HG03135 (cell line): ENCODE data around the gene PRDX1.
"Not testable (repeated sequence)": the region's sequence is repeated elsewhere in the genome, so short reads cannot be mapped to it uniquely, and the experiment has no call there.

Source experiments
- ATAC-seq: cut with Tn5 transposase; IDR thresholded peaks from one replicate; pipeline ENCODE4 v1.9.1; 2021; ENCODE audit warnings: mild to moderate bottlenecking, moderate library complexity; ENCODE audit not compliant: unreplicated experiment

PRDX1 gene

DNA sequence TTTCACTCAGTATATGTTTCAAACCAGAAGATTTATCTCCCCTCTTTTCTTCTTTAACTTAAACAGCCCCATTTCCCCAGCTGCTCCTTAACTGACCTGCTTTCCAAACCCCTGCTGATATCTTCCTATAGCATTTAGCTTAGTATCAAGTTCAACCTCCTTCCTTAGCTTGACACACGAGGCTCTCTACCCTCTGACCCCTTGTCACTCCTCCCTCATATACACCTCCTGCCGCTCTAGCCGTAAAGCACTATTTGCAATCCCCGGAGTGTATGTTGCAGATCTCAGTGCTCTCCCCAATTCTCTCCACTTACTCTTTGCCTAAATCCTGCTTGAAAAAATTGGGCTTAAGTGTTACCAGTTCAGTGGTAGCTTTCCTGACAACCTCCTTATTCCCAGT is 15.2 kb upstream of the PRDX1 start:
- no peak for ATAC-seq

DNA sequence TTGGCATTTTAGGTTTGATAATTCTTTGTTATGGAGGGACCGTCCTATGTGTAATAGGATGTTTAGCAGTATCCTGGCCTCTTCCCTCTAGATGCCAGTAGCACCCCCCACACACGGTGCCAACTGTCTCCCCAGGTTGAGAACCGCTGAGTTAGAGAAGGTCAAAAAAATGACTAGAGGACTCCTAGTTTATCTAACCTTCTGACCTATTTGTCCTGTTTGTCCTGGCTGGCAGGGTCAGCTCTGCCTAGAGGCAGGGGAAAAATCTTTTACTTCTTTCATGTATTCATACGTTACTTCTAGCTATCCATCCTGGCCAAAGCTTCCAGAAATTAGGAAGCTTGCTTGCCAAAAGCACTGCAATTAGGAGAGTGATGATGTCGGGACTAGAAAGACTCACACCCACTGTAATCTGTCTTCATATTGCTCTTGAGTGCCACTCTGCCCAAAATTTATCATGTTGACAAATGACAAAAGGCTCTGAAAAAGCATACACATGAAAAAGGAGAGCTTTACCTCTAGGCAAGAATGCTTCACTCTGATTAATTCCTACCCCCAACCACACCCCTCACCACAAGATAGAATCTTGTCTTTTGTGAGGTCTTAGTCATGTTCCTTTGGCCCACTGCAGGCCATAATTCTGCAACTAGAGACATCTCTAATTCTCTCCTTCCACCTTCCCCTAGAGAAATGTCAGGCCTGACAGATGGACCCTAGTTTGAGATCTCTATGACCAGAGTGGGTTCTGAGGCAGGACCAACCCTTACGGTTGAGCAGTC is 14.5 kb upstream of the PRDX1 start:
- ATAC-seq, result no peak

DNA sequence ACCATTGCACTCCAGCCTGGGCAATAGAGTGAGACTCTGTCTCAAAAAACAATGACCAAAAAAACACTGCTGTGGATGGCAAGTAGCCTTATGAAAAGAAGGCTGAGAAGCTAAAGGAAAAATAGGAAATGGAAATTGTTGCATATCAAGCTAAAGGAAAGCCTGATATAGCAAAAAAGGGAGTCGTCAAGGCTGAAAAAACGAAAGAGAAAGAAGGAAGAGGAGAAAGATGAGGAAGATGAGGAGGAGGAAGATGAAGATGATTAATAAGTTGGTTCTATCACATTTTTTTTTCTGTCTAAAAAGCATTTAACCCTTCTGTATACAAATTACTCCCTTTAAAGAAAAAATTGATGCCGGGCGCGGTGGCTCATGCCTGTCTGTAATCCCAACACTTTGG is 10.2 kb upstream of the PRDX1 start:
- no peak for ATAC-seq

DNA sequence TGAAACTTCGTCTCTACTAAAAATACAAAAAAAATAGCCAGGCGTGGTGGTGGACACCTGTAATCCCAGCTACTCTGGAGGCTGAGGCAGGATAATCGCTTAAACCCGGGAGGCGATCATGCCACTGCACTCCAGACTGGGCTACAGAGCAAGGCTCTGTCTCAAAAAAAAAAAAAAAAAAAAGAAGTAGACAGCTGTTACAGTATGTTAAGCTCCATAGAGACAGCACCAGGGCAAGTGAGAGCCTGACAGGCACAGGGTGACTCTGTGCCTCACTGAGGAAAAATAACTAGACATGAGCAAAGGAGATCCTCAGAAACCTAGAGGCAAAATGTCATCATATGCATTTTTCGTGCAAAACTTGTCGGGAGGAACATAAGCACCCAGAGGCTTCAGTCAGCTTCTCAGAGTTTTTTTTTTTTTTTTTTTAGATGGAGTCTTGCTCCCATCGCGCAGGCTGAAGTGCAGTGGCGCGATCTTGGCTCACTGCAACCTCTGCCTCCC is 9.0 kb upstream of the PRDX1 start:
- ATAC-seq, result no peak

DNA sequence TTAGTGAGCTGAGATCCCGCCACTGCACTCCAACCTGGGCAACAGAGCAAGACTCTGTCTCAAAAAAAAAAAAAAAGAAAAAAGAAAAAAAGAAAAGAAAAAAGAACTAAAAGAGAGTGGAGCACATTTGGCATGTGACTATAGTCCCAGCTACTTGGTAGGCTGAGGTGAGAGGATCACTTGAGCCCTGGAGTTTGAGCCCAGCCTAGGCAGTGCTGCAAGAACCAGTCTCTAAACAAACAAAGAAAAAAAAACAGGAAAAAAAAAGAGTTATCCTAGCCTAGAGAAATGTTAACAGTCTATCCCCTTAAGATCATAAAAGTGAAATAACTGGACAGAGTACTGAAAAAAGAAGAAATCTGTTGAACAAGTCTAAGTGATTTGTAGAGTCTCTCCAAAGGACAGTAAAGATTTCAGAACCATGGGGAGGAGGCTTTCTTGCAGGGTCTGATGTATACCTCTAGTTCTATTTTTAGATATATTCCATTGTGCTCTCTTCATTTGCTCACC is 4.5 kb upstream of the PRDX1 start:
- no peak for ATAC-seq

DNA sequence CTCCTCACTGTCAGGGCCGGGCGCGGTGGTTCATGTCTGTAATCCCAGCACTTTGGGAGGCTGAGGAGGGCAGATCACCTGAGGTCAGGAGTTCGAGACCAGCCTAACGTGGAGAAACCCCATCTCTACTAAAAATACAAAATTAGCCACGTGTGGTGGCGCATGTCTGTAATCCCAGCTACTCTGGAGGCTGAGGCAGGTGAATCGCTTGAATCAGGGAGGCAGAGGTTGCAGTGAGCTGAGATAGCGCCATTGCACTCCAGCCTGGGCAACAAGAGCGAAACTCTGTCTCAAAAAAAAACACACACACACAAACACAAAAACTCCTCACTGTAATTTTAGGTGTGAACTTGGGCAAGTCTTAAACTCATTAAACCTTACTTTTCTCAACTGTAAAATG is 2.3 kb upstream of the PRDX1 start:
- not testable (repeated sequence) for ATAC-seq

DNA sequence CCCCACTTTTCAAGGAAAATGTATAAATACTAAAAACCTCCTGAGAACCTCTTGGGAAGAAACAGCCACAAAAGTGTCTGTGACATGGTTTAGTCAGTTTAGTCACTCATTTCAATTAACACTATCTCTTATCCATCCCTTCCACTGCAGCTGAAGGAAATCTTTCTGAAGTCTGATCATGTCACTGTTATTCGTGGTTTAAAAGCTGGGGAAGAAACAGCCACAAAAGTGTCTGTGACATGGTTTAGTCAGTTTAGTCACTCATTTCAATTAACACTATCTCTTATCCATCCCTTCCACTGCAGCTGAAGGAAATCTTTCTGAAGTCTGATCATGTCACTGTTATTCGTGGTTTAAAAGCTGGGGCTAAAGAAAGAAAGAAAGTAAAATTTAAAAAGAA is 1.8 kb upstream of the PRDX1 start:
- not testable (repeated sequence) for ATAC-seq

DNA sequence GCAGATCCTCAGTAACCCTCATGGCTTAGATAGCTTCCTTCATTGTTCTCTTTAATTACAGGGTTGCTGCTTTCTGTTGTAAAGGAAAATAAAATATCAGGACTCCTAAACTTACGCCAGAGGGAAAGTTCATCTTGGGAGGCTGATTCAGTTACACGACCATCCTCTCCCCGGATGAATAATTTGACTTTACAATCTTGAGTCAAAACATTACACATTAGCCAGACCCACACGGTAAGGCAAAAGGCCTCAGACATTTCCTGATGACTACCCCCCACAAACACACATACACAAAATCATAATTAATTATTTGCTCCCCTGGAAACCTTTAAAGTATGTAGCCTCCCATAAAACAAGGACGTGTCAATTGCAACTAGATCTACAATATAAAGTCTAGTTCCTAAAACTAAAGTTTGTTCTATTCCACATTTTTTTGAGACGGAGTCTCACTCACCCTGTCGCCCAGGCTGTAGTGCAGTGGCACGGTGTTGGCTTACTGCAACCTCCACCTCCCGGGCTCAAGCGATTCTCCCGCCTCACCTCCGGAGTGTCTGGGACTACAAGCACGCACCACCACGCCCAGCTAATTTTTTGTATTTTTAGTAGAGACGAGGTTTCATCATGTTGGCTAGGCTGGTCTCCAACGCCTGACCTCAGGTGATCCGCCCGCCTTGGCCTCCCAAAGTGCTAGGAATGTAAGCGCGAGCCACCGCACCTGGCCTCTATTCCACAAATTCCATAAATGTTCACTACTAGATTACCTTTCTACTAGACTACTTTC is 830 bp upstream of the PRDX1 start:
- no peak for ATAC-seq

DNA sequence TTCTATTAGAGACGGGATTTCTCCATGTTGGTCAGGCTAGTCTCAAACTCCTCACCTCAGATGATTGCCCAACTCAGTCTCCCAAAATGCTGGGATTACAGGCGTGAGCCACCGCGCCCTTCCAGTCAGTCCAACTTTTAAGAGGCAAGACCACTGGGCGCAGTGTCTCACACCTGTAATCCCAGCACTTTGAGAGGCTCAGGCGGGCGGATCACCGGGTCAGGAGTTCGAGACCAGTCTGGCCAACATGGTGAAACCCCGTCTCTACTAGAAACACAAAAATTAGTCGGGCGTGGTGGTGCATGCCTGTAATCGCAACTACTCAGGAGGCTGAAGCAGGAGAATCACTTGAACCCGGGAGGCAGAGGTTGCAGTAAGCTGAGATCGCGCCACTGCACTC is 1.9 kb downstream of the PRDX1 start:
- not testable (repeated sequence) for ATAC-seq

DNA sequence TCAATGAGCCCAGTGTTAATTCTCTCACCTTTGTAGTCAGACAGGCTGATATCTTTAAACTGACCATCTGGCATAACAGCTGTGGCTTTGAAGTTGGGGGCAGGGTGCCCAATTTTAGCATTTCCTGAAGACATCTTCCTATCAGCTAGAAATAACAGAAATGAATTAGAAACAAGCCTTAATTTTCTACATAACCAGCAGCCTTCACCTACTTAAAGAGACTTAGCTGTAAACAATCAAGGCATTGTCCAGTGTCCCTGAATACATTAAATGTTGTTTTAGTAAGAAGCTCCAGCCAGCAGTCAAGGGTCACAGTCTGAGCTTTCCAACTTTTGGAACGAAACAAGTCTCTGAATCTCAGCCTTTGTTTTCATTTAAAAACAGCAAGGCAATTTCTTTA is 2.8 kb downstream of the PRDX1 start:
- ATAC-seq, result no peak

DNA sequence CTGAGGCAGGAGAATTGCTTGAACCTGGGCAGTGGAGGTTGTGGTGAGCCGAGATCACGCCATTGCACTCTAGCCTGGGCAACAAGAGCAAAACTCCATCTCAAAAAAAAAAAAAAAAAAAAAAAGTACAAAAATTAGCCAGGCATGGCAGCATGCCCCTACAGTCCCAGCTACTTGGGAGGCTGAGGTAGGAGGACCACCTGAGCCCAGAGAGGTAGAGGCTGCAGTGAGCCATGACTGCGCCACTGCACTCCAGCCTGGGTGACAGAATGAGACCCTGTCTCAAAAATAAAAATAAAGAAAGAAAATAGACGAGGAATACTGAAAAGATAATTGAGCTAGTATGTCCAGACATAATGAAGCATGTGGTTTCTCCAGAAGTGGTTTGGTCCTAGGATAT is 3.3 kb downstream of the PRDX1 start:
- ATAC-seq, result not testable (repeated sequence)

DNA sequence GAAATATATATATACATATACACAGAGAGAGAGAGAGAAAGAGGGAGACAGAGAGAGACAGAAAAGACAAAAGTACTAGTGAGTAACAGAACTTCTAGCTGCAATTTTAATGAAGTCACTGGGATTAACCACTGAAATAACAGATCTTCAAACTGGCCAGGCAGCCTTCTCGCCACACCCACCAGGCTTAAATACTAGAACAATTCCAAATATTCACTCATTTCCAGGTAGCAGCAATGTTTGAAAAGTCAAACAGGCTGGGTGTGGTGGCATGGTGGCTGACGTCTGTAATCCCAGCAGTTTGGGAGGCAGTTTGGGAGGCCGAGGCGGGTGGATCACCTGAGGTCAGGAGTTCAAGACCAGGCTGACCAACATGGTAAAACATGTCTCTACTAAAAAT is 5.2 kb downstream of the PRDX1 start:
- ATAC-seq, result no peak

DNA sequence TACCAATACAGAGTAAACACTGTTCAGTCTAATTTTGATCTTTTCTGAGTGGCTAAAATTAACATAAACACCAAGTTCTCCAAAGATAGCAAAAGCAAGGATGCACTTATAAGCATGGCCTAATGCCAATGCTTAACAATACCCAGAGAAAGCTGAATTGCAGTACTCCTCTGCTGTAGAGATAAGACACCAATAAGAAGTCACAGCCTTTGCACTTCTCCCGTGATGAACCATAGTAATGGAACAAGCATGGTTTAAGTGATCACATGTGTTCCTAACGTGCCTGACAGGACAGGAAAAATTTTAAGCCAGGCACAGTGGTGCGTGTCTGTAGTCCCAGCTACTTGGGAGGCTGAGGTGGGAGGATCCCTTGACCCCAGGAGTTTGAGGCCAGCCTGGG is 5.6 kb downstream of the PRDX1 start:
- ATAC-seq, result no peak

DNA sequence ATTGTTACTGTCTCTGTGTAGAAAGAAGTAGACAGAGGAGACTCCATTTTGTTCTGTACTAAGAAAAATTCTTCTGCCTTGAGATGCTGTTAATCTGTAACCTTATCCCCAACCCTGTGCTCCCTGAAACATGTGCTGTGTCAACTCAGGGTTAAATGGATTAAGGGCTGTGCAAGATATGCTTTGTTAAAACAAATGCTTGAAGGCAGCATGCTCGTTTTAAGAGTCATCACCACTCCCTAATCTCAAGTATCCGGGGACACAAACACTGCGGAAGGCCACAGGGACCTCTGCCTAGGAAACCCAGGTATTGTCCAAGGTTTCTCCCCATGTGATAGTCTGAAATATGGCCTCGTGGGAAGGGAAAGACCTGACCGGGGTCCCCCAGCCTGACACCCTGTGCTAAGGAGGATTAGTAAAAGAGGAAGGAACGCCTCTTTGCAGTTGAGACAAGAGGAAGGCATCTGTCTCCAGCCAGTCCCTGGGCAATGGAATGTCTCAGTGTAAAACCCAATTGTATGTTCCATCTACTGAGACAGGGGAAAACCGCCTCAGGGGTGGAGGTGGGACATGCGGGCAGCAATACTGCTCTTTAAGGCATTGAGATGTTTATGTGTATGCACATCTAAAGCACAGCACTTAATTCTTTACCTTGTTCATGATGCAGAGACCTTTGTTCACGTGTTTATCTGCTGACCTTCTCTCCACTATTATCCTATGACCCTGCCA is 8.0 kb downstream of the PRDX1 start:
- ATAC-seq, result not testable (repeated sequence)

DNA sequence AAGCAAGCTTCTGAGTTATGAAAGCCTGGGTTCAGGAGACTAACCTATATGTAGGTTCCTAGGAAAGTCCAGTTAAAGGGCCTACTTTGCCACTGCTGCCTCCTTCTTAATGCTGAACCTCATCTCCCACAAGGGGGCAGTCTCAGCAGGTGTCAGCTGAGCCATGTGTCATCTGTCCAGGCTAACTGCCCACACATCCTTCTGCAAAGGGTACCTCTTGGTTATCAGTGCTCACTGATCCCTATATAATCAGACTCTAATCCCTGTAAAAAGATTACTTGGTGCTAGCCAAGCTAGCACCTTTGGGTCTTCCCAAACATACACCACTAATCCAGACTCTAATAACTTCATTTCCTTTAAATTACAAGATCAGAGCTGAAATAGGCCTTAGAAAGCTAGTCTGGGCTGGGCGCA is 9.0 kb downstream of the PRDX1 start:
- ATAC-seq, result no peak

DNA sequence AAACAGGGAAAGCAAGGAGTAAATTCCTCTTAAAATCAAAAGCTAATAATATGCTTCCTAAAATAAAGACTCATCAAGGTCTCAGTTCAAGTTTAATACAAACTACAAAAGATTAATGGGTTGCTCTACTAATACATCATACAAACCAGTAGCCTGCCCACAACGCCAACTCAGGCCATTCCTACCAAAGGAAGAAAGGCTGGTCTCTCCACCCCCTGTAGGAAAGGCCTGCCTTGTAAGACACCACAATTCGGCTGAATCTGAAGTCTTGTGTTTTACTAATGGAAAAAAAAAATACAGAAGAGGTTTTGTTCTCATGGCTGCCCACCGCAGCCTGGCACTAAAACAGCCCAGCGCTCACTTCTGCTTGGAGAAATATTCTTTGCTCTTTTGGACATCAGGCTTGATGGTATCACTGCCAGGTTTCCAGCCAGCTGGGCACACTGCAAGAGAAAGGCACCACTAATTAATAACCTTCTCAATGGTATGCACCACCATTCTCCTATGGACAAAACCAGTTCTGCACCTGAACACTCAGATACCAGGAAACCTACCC is 10.6 kb downstream of the PRDX1 start:
- ATAC-seq, result no peak

DNA sequence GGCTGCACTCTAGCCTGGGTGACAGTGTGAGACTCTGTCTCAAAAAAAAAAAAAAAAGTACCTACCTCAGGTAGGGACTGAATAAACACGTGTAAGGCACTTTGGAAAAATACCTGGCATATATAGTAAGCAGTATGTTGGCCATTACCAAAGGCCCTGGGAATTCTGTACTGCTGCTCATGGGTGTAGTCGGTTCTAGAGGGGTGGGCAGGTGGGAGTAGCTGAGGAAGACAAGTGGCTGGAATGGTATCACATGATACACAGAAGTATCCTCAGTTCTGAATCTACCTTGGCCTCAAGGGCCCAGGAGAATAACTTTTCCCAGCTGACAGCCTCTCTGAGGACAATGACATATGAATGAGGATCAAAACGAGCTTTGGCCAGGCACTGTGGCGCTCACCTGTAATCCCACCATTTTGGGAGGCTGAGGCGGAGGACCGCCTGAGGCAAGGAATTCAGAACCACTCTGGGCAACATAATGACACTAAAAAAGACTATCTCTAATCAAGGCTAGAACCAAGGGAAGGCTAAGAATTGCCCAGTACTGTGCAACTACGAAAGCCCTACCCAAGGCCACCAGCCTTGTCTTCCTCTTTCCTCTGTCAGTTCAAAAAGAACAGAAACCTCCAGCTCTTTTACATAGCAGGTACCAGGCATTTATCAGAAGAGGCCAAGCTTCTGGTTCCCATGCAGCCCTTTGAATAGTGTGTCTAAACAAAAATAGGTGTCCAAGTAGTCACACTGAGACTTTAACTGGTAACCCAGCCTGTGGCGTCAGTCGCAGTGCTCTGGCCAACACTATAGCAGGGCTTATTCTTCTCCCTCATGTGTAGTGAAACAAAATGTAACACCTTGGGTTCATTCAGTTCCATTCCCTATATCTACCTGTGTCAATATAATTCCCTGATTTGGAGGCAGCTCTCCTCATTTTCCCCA is 11.4 kb downstream of the PRDX1 start:
- no peak for ATAC-seq

DNA sequence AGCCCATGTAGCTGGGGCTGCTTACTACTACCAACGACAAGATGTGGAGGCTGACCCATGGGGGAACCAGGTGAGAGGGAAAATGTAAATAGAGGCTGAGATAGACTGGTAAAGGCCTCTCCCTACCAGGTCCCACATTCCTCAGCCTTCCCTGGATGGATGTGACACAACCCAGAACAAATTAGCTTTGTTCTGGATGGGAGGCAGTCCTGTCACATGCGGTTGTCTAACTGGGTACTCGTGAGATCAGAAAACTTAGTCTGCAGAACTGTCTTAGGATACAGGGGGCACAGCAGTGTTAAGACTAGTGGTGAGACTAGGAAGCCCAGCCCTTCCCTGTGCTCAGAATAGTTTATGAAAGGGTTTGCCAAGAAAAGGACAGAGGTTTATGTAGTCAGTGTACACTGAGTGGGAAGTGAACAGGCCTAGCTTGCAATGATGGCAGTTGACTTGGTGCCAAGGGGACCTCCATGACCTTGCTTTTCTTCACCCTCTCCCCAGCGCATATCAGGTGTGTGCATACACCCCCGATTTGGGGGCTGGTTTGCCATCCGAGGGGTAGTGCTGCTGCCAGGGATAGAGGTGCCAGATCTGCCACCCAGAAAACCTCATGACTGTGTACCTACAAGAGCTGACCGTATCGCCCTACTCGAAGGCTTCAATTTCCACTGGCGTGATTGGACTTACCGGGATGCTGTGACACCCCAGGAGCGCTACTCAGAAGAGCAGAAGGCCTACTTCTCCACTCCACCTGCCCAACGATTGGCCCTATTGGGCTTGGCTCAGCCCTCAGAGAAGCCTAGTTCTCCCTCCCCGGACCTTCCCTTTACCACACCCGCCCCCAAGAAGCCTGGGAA is 13.2 kb downstream of the PRDX1 start:
- ATAC-seq, result no peak

DNA sequence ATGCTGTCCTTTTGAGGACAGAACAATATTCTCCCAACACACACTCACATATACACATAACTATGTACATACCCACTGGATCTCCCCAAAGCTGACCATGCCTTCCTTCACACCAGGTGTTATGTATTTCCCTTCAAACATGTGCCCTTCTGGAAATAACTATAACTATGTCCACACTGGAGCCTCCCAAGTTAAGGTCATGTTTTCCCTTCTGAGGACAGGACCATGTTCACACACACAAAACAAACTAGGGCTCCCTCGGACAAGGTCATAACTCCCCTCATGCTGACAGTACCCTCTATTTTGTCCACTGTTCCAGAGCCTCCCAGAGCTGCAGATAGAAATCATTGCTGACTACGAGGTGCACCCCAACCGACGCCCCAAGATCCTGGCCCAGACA is 13.8 kb downstream of the PRDX1 start:
- ATAC-seq, result no peak
